HFF-Myc (cell line): Measurements from ENCODE around the gene AFF3.

Source experiments
- DNase-seq: peaks from one replicate; pipeline ENCODE4 v3.0.0-alpha.2; 2011; ENCODE audit warnings: low read depth; ENCODE audit errors: extremely low read depth
- H3K4me3 ChIP-seq: replicated peaks from 2 replicates; pipeline ENCODE4 v1.5.1; 2011; ENCODE audit warnings: low read depth, mild to moderate bottlenecking, control low read depth, low read length
- TF ChIP-seq, protein P1 (sequence below): IDR thresholded peaks from 2 replicates; pipeline ENCODE4 v1.5.1; 2012; ENCODE audit warnings: mild to moderate bottlenecking, low read depth, low read length, control low read depth; ENCODE audit errors: missing control alignments

The AFF3 gene

DNA sequence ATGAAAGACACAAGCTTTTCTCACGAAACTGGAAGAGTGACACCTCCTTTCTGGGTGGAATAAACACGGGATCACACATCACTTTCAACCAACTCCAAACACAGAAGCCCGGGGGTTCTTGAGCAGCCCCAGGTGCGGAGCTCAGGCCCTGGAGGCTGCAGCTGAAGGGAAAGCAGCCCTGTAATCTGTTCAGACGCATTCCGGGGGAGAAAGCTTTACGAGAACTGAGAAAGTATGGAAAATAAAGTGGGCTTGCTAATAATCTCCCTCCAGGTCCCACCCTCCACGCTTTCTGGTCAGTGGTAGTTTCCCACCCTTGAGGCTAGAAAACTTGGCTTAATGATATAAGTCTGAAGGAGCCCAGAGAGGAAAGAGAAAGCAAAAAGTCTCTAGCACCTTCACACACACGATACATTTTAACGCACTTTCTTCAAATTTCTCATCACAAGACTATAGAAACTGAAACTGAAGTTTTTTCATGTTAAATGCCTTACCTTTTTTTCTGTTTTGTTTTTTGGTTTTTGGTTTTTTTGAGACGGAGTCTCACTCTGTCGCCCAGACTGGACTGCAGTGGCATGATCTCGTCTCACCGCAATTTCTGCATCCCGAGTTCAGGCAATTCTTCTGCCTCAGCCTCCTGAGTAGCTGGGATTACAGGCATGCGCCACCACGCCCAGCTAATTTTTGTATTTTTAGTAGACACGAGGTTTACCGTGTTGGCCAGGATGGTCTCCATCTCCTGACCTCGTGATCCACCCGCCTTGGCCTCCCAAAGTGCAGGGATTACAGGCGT, 141.3 kb downstream of the AFF3 start:
- DNase-seq, result no peak
- TF ChIP-seq, protein P1, sequence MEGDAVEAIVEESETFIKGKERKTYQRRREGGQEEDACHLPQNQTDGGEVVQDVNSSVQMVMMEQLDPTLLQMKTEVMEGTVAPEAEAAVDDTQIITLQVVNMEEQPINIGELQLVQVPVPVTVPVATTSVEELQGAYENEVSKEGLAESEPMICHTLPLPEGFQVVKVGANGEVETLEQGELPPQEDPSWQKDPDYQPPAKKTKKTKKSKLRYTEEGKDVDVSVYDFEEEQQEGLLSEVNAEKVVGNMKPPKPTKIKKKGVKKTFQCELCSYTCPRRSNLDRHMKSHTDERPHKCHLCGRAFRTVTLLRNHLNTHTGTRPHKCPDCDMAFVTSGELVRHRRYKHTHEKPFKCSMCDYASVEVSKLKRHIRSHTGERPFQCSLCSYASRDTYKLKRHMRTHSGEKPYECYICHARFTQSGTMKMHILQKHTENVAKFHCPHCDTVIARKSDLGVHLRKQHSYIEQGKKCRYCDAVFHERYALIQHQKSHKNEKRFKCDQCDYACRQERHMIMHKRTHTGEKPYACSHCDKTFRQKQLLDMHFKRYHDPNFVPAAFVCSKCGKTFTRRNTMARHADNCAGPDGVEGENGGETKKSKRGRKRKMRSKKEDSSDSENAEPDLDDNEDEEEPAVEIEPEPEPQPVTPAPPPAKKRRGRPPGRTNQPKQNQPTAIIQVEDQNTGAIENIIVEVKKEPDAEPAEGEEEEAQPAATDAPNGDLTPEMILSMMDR, result no peak
- no peak overlapping the region for H3K4me3 ChIP-seq

DNA sequence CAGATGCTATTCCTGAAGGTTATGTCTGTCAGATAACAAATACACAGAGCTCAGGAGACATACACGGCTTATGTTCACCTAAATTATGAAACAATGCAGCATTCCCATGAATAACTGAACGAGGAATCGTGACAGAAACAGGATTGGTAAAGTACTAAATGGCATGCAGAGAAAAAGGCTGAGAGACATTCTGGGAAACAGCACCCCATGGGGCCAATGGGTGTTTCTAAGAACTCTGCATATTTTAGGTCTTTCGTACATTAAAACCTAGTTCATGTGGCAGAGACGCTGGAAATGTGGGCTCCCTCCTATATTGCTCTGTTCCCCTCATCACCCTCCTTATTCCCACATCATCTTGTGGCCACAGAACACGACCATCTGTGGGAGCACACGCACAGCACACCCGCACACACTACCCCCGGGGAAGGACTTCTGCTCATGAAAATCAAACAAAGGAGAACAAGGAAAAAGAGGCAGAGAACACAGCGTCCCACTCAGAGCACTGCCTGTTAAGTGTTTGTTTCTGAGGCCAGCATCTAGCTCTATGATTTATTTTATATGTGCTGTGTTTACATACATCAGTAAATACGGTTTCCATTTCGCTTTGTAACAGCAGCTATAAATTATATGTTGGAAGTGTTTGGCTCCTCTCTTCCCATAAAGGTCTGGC, 143.6 kb downstream of the AFF3 start:
- TF ChIP-seq, protein P1, result no peak
- no peak for DNase-seq
- H3K4me3 ChIP-seq, result no peak overlapping the region

GRCh38 chr2:99989905-99990304, 152.5 kb downstream of the AFF3 start:
- TF ChIP-seq, protein P1, result no peak
- no peak for DNase-seq
- H3K4me3 ChIP-seq, result no peak overlapping the region

- DNase-seq, result no peak
- TF ChIP-seq, protein P1, result no peak
- H3K4me3 ChIP-seq, result no peak overlapping the region
Observed at GRCh38 chr2:99988599-99988998, 153.8 kb downstream of the AFF3 start.

DNA sequence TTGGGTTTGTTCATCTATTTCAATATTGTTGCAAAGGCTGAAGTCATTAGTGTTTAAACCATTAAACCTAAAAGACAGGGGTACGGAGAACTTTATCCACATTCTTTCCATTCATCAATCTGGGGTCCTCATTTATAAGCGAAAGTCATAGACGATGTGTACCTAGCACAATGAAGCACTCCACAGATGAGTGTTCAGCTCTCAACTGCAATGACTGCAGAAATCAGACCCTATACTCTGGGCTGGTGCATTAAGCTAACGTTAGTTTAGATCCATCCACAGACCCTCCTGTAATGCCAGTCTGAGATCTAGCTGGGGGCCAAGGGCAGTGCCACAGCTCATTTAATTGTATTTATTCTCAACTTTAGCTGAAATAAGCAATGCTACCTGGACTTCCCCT, 155.2 kb downstream of the AFF3 start:
- no peak for DNase-seq
- no peak overlapping the region for H3K4me3 ChIP-seq
- TF ChIP-seq, protein P1, result no peak

- TF ChIP-seq, protein P1, result no peak
- DNase-seq, result peak; percentile 83
- H3K4me3 ChIP-seq, result no peak overlapping the region
Observed at GRCh38 chr2:99984799-99985515, 157.4 kb downstream of the AFF3 start.
